Fibroblast of the conjunctiva (primary cell): ENCODE results near the gene NELFE.
A peak's percentile ranks its signal among the peaks of the same experiment; 100 is the strongest.

Experiments
- DNase-seq: peaks from one replicate; pipeline ENCODE4 v3.0.0-alpha.2; 2010; ENCODE audit warnings: low read depth

The NELFE gene

DNA sequence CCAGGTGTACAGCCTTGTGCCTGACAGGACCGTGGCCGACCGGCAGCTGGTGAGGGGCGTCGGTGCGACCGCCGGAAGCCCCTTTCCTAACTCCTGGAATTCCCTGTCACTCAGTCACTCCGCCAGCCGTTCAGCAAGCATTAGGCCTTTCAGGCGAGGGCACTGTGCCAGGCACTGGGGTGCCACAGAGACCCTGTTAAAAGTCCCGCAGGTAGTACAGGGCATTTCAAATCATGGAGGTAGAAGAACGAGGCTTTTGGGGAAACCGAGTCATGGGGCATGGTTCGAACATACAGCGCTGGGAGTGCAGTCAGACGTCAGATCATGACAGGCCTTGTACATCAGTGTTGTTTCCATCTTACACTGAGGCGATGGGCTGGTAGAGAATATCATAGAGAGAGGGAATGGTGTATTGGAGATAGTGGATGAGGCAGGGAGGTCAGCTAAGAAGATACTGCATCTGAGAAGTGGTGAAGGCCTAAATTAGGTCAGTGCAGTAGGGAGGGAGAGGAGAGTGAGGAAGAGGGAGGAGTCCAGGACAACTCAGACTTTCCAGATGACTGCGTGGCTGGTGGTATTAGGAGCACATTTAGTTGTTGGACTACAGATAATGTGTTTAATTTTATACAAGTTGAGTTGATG is 14.1 kb upstream of the NELFE start:
- DNase-seq = peak; percentile 31

DNA sequence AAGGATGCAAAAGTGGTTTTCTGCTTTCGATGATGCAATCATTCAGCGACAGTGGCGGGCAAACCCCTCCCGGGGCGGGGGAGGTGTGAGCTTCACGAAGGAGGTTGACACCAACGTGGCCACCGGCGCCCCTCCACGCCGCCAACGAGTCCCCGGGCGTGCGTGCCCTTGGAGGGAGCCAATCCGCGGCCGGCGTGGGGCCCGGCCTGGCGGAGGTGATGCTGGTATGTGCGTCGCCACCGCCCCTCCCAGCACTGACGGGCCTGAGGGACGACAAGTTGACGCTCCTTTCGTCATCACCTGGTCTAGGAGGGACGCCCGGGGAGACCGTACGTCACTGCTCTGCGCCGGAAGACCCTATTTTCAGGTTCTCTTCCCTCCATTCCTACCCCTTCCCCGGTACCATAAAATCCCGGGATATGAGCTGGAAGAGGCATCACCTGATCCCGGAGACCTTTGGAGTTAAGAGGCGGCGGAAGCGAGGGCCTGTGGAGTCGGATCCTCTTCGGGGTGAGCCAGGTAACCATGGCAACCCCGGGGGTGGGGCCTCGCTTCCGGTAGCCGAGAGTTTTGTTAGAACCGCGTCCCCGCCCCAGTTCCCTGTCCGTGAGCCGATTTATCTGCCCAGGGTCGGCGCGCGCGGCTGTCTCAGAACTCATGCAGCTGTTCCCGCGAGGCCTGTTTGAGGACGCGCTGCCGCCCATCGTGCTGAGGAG is 13.4 kb upstream of the NELFE start, which contains the start of gene DXO:
Gene DXO (minus strand): TSS at position 146 of the 716 bp plus-strand sequence. CDS start 463 bp downstream, outside the sequence.
- DNase-seq = peak; percentile 96

DNA sequence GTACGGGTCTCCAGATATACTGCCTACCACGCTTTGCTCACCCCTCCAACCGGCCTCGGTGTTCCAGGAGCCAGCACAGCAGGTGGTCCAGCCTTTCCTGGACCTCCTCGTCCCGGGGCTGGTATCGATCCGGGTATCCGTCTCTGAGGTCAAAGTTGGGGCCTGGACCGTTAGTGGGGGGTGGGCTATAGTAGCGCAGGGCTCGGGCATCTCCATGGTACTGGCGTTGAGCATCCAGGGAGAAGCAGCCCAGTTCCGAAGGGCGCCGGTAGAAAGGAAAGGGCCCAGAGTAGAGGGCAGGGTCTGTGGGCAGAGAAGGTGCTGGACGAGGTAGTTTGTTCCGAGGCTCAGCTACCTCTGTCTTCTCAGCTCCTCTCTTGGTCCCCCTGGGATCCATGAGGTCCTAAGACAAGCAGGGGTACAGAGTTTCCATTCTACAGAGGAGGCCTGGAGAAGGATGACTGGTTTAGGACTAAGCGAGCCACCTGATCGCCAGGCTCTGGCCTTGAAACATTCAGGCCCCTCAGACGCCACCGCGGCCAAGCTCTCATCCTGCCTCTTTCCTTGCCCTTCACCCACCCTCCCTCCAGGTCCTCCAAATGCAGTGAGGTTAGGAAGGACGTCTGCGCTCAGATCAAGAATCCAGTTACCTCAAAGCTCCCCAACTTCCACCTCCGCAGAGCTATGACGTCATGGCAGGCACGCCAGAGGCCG is 12.7 kb upstream of the NELFE start:
- no peak for DNase-seq

DNA sequence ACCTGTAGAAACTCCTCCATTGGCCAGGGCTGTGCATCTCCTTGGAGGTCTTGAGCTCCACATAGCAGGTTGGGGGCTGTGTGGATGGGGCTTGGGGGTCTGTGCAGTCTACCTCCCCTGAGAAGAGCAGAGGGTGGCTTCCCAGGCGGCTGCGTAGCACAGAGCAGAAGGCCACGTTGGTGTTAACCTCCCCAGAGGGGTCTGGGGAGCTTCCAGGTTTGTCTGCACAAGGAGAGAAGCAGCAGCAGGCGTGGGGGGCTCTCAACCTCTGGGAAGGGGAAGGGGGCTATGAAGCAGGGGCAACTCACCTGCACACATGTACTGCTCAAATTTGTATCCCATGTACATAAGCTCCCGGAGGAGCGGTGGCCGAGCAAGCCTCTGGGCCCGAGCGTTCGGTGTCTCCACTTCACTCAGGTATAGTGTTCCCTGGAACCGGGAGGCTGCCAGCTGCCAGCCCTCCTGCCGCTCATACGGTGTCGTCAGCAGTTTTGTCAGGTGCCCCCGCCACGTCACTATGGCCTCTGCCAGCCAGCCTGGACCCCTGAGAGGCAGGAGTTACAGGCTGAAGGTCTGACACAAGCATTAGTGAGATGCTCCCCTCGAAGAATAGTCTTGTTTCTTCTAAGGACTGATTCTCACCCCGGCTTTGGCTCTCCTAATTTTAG is 12.0 kb upstream of the NELFE start:
- no peak for DNase-seq

DNA sequence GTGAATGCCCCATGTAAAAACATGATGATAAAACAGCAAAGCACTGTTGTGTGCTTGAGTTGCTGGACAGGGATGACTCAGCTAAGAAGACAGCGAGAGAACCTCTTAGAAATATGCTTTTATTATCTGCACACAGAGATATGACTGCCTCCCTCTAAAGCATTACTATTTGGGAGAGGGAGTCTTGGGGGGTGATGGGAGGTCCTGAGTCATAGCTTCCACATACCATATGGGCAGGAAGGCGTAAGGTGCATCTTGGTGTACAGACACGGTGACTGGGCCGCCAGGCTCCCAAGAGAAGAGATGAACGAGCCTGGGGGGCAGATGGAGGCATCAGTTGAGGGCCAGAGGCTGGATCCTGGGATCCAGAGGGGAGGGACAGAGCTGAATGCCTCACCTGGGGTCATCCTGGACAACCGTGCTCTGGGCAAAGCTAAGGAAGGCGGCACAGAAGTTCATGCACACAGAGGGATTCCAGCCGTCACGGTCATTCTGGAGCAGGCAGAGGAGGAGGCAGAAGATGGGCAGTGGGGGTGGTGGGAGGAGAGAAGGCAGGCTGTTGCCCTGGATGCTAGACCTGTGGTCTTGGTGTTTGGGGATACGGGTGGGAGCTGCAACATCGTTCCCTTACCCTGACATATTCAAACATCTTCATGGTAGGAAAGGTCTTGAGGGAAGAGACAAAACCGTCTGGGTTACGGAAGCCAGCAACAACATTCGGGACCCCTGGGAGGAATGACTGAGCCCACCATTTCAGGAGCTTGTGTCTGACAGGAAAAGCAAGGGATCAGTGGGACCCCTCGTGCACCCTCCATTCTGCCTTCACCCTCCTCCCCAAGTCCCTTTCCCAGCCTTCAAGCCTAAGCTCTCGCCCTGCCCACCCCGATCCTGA is 11.2 kb upstream of the NELFE start:
- no peak for DNase-seq

DNA sequence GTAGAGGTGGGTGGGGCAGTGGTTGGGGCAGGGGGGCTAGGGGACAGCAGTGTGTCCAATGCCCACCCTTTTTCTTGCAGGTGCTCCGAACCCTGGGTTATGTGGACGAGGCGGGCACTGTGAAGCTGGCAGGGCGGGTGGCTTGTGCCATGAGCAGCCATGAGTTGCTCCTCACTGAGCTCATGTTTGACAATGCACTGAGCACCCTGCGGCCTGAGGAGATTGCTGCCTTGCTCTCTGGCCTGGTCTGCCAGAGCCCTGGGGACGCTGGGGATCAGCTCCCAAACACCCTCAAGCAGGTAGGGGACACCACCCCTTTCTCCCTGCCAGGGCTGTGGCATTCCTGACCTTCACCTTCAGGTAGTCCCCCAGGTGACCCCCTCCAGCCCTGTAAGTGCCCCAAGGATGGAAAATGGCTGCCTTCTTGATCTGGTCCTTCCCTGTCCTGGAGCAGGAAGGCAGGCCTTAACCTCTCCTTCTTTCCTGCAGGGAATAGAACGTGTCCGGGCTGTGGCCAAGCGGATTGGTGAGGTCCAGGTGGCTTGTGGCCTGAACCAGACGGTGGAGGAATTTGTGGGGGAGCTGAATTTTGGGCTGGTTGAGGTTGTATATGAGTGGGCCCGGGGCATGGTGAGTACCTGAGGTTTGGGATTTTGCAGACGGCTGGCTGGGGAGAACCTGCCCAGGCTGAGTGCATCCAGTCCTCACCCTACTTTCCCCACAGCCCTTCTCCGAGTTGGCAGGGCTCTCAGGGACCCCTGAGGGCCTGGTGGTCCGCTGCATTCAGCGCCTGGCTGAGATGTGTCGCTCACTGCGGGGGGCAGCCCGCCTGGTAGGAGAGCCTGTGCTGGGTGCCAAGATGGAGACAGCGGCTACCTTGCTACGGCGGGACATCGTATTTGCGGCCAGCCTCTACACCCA is 10.3 kb upstream of the NELFE start:
- no peak for DNase-seq

DNA sequence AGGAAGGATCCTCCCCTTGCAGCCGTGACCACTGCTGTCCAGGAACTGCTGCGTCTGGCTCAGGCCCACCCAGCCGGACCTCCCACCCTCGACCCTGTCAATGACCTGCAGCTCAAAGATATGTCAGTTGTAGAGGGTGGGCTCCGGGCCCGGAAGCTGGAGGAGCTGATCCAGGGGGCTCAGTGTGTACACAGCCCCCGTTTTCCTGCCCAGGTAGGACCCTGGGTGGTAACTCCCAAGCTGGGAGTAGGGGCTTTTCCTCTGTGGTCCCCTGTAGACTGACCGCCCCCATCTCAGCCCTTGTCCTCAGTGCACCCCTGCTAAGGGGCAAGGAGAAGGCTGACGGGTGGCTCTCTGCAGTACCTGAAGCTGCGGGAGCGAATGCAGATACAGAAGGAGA is 9.6 kb upstream of the NELFE start:
- DNase-seq = no peak

DNA sequence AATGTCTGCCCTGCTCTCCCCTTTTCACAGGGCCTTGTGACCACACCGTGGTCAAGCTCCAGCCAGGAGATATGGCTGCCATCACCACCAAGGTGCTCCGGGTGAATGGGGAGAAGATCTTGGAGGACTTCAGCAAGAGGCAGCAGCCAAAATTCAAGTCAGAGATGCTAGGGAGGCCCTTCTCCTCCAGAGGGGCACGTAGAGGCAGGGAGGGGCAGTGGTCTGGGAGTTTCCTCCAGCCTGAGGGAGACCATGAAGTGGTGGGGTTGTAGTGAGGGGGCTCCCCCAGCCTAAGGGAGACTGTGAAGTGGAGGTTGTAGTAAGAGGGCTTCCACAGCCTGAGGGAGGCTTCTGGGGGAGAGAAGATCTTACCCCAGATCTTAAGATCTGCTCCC is 9.2 kb upstream of the NELFE start:
- DNase-seq = no peak

DNA sequence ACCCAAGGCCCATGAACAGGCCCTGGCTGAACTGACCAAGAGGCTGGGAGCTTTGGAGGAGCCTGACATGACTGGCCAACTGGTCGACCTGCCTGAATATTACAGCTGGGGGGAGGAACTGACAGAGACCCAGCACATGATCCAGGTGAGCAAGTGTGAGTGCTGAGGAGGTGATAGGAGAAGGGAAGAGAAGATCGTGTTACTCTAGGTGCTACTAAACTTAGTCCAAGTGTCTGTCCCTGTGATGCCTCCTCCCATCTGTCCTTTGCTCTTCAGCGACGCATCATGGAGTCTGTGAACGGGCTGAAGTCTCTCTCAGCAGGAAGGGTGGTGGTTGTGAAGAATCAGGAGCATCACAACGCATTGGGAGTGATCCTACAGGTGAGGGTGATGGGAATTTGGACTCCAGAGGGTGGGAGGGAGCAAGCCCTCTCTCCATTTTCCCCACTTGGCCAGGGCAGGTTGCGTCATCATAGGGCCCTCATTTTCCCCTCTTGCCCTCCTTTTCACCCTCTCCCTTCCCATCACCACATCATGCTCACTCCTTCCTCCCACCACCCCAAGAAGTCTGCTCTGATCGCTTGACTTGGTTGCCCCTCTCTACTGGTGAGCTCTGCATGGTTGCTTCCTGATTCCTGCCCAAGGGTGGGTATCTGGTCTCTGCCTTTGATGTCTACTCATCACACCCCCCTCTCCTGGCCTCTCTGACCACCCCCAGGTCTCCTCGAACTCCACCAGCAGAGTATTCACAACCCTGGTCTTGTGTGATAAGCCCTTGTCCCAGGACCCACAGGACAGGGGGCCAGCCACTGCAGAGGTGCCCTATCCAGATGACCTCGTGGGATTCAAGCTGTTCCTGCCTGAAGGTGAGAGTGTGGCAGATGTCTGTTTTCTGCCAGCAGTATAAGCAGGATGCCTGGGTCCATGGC is 8.5 kb upstream of the NELFE start:
- no peak for DNase-seq

DNA sequence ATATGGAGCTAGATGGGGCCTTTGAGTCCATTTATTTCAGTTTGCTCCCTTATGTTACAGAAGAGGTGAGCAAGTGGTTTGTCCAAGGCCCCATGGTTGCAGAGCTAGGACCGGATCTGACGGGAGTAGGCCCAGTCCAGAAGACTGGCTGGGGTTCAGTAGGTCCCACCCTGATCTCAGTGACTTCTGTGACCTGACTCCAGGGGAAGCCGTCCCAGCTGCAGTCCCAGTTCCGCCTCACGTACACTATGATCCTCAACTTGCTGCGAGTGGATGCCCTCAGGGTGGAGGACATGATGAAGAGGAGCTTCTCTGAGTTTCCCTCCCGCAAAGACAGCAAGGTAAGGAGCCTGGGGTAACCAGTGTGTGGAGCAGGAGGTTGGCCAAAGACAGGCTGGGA is 7.7 kb upstream of the NELFE start:
- DNase-seq = no peak

DNA sequence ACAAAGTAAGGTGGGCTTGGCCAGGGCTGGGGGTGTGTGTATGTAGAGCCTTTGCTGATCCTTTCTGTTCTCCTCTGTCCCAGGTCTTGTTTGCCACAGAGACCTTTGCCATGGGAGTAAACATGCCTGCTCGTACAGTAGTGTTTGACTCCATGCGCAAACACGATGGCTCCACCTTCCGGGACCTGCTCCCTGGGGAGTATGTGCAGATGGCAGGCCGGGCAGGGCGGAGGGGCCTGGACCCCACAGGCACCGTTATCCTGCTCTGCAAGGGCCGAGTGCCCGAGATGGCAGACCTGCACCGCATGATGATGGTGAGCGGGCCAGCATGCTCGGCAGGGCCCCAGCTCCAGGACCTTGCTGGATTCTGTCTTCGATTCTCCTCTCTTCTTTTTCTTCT is 6.9 kb upstream of the NELFE start:
- DNase-seq = no peak

DNA sequence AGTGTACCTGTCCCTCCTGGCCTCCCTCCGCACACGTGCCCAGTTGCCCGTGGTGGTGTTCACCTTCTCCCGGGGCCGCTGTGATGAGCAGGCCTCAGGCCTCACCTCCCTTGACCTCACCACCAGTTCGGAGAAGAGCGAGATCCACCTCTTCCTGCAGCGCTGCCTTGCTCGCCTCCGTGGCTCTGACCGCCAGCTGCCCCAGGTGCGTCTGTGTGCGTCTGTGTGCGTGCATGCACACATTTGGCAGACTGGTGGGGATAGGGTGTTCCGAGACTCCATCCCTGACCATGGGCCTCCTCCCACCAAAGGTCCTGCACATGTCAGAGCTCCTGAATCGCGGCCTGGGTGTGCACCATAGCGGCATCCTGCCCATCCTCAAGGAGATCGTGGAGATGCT is 5.2 kb upstream of the NELFE start:
- DNase-seq = no peak

DNA sequence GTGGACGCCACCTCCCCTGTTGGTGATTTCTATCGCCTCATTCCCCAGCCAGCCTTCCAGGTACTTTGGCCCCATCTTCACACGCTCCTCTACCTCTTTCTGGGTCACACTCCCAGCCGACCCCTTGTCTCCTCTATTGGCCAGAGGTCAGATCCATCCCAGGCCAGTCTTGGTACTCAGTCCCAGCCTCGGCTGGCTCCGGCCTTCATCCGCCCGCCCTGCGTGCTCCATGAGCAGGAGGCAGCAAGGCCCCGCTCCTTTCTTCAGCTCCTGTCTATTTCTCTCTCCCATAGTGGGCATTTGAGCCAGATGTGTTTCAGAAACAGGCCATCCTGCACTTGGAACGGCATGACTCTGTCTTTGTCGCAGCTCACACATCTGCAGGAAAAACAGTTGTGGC is 2.8 kb upstream of the NELFE start:
- no peak for DNase-seq

DNA sequence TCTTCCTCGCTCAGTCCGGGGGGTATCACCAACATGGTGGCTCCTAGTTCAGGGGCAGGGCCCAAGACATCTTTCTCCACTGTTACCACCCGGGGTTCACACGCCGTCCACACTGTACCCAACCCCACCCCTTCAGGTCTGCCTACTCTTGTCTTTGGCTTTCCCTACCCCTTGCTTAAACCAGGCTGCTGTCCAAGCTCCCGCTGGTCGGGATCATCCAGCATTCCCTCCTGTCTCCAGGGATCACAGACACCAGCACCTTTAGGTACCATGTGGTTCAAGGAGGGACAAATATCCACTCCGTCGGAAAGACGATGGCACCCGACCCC is 395 bp downstream of the NELFE start:
- DNase-seq = no peak

DNA sequence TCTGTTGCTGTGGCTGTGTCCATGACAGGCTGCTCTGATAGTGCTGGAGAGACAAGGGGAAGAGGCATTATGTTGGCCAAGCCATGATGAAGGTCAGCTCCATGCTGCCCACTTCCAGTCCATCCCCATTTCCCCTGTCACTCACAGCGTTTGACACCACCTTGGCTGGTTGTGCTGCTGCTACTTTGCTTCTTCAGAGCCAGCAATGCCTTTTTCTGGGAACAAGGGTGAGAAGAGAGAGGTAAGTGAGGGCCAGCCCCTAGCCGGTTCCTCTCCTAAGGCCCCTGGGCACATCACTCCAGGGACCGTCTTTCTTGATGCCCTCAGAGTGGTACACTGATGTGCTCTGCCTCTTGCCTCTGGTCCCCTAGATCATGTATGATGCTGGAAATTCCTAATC is 2.0 kb downstream of the NELFE start:
- no peak for DNase-seq

DNA sequence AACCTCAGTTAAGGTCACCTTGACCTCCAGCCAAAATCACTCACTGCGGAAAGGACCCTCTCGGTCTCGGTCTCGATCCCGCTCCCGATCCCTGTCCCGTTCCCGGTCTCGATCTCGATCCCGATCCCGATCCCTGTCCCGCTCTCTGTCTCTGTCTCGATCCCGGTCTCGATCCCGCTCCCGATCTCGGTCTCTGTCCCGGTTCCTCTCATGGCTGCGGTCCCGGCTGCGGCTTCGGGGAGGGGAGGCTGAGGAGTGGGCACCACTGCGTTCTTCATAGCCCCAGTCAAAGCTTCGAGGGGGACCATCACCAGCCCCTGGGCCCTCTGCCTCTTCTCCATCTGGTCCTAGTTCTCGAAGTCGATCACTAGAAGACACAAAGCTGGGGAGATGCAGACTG is 4.3 kb downstream of the NELFE start:
- DNase-seq = no peak

DNA sequence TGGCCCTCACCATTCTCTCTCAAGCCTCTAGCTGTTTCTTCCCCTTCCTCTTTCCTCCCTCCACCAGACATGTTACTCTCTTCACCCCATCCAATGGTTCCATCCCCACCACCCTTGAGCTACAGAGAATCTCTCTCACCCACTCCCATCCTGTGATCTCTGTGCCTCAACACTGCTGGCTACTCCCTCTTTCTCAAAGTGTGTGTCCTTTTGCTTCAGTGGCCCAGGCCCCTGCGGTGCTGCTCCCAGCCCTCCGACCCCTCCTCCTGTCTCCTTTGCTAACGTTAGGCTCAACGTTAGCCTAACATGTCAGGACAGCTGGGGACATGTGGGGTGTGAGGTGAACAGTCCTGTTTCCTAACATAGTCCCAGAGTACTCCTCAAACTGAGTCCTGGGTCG is 5.9 kb downstream of the NELFE start:
- DNase-seq = no peak

DNA sequence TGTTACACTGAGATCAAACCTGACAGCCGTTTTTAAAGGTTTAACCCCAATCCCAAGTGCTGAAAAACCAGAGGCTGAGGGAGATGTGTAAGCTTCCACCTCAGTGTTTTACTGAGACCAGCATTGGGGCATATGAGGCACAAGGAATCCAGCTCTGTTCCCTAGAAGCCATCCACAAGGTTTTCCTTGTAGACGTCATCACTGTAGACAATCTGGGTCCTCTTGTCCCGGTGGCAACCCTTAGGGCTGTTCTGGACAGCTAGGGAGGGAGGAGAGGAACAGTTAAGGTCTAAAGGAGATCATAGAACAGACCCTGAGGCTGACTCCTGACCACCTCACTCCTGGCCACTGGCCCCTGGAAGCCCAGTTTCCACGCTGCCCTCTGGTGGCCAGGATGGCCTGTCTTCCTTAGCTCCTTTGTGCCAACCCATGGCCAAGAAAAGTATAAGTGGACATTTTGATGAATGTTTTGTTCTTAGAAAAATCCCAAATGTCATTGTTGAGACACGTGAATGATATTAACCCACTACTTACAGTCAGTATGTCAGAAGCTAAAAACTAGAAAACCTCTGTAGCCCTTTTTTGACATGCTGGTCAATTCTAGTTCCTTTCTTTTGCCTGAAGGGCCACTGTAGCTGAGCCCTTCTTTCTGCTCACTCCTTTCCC is 6.5 kb downstream of the NELFE start:
- DNase-seq = peak; percentile 57

DNA sequence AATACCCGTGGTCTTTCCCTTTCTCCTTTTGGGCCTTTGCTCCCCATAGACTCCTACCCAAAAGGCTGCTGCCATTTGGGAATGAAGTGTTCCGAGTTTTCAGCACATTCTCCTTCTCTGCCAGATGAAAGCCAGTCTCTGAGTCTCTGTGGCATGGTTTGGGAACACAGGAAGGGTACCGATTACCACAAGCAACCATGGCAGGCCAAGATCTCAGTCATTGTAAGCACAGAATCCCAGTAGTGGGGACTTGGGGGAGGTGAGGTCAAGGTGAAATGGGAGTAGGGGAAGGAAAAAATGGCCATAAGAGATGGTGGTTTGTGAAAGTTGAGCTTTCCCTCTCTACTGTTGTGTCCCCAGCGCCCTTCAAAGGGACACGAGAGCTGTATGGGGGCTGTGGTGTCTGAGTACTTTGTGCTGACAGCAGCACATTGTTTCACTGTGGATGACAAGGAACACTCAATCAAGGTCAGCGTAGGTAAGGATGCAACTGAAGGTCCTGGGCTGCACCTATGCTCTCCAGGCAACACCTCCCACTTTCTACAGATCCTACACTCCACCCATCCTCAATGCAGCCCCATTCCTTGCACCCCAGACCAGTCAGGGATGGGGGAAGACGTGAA is 8.7 kb downstream of the NELFE start:
- DNase-seq = no peak
